Osteoblast (primary cell): ENCODE results near the gene NBPF11. TPM values are rescaled to one million over a fixed set of nuclear protein-coding genes. Genes with fewer than 3 reads are reported as not detected.
"Not testable (repeated sequence)": the region's sequence is repeated elsewhere in the genome, so short reads cannot be mapped to it uniquely, and the experiment has no call there.

Source experiments
- DNase-seq: peaks from one replicate; pipeline ENCODE4 v3.0.0; 2011; ENCODE audit warnings: low spot score, mixed read lengths; ENCODE audit not compliant: insufficient read length; ENCODE audit errors: missing footprints
- H2AFZ ChIP-seq: 2 replicates; pipeline ENCODE4 v1.6.0; 2011; ENCODE audit warnings: mild to moderate bottlenecking, low read length
- H3K27ac ChIP-seq: 2 replicates; pipeline ENCODE4 v1.5.1; 2011; ENCODE audit warnings: mild to moderate bottlenecking, low read depth, low read length, moderate library complexity
- H3K27me3 ChIP-seq: 2 replicates; pipeline ENCODE4 v1.6.0; 2012; ENCODE audit warnings: mild to moderate bottlenecking, control low read depth, inconsistent platforms, low read length, moderate library complexity; ENCODE audit not compliant: insufficient read depth
- H3K36me3 ChIP-seq: 2 replicates; pipeline ENCODE4 v1.5.1; 2011; ENCODE audit warnings: mild to moderate bottlenecking, low read length, control low read depth, moderate library complexity; ENCODE audit not compliant: insufficient read depth
- H3K4me1 ChIP-seq: 2 replicates; pipeline ENCODE4 v1.5.1; 2011; ENCODE audit warnings: mild to moderate bottlenecking, low read length, control low read depth, moderate library complexity; ENCODE audit not compliant: insufficient read depth
- H3K4me2 ChIP-seq: 2 replicates; pipeline ENCODE4 v1.6.0; 2011; ENCODE audit warnings: mild to moderate bottlenecking, low read length; ENCODE audit not compliant: insufficient read depth
- H3K4me3 ChIP-seq: fragments of 200-600 bp; sonication (generic); 3 replicates; pipeline ENCODE4 v1.5.1; 2012; ENCODE audit warnings: mild to moderate bottlenecking, low read length, inconsistent platforms; ENCODE audit not compliant: insufficient read depth
- H3K79me2 ChIP-seq: 2 replicates; pipeline ENCODE4 v1.6.0; 2012; ENCODE audit warnings: mild to moderate bottlenecking, low read length, control low read depth, inconsistent platforms; ENCODE audit not compliant: insufficient read depth
- H3K9me3 ChIP-seq: 2 replicates; pipeline ENCODE4 v1.5.1; 2011; ENCODE audit warnings: low read depth, low read length, control low read depth
- H4K20me1 ChIP-seq: 2 replicates; pipeline ENCODE4 v1.6.0; 2012; ENCODE audit warnings: mild to moderate bottlenecking, low read length, control low read depth; ENCODE audit not compliant: insufficient read depth
- total RNA-seq: library from RNA; depleted of rRNA; stranded (reverse); fragments of >200 nt; gene quantifications from 2 replicates; pipeline ENCODE4 v1.2.3, GENCODE V29; 2012
- TF ChIP-seq, protein P1 (sequence below): IDR thresholded peaks from 2 replicates; pipeline ENCODE4 v1.5.1; 2011; ENCODE audit warnings: mild to moderate bottlenecking, low read depth, low read length, moderate library complexity; ENCODE audit errors: extremely low read depth

Gene NBPF11
- total RNA-seq, 1 donor, result 6.9 TPM

- Histone ChIP-seq H2AFZ (no peak overlapping the region), H3K4me1 (no peaks in the 10 kb centered on the region), H3K27me3 (peaks cover 52% of the 10 kb centered on the region), H3K4me2 (no peak overlapping the region), H3K36me3 (no peaks in the 10 kb centered on the region), H3K9me3 (no peaks in the 10 kb centered on the region), H3K27ac (no peak overlapping the region), H3K4me3 (no peak overlapping the region), H3K79me2 (no peaks in the 10 kb centered on the region), H4K20me1 (no peaks in the 10 kb centered on the region)
- DNase-seq, result peak; percentile 30
- TF ChIP-seq, protein P1, sequence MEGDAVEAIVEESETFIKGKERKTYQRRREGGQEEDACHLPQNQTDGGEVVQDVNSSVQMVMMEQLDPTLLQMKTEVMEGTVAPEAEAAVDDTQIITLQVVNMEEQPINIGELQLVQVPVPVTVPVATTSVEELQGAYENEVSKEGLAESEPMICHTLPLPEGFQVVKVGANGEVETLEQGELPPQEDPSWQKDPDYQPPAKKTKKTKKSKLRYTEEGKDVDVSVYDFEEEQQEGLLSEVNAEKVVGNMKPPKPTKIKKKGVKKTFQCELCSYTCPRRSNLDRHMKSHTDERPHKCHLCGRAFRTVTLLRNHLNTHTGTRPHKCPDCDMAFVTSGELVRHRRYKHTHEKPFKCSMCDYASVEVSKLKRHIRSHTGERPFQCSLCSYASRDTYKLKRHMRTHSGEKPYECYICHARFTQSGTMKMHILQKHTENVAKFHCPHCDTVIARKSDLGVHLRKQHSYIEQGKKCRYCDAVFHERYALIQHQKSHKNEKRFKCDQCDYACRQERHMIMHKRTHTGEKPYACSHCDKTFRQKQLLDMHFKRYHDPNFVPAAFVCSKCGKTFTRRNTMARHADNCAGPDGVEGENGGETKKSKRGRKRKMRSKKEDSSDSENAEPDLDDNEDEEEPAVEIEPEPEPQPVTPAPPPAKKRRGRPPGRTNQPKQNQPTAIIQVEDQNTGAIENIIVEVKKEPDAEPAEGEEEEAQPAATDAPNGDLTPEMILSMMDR, result no peak
Observed at GRCh38 chr1:148160343-148161052, 8.4 kb upstream of the NBPF11 start.

DNA sequence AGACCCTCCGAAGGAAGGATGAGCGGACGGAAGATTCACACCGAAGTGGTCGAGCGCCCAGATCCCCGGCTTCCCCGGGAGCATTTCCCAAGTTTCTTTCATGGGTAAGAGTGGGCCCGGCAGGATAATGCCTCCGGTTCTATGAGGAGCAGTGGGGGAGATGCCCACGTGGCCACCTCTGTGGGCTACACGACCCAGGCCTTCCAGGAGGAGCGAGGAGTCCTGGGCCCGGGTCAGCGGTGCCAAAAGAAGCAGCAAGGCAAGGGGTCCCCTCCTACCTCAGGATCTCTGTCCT lies 7.9 kb upstream of the NBPF11 start:
- Histone ChIP-seq H3K4me2 (no peak overlapping the region), H3K9me3 (no peaks in the 10 kb centered on the region), H3K4me1 (no peaks in the 10 kb centered on the region), H3K79me2 (no peaks in the 10 kb centered on the region), H3K36me3 (no peaks in the 10 kb centered on the region), H3K4me3 (no peak overlapping the region), H3K27ac (no peak overlapping the region), H3K27me3 (peaks cover 52% of the 10 kb centered on the region), H4K20me1 (no peaks in the 10 kb centered on the region), H2AFZ (no peak overlapping the region)
- peak; percentile 68 for DNase-seq
- TF ChIP-seq, protein P1, result no peak

- no peaks in the 10 kb centered on the region for H4K20me1 ChIP-seq
- TF ChIP-seq, protein P1, result no peak
- no peaks in the 10 kb centered on the region for H3K9me3 ChIP-seq
- H3K4me3 ChIP-seq, result no peak overlapping the region
- H3K27ac ChIP-seq, result no peak overlapping the region
- H2AFZ ChIP-seq, result no peak overlapping the region
- H3K36me3 ChIP-seq, result no peaks in the 10 kb centered on the region
- no peaks in the 10 kb centered on the region for H3K4me1 ChIP-seq
- peaks cover 47% of the 10 kb centered on the region for H3K27me3 ChIP-seq
- H3K79me2 ChIP-seq, result no peaks in the 10 kb centered on the region
- peak; percentile 31 for DNase-seq
- H3K4me2 ChIP-seq, result no peak overlapping the region
Observed at GRCh38 chr1:148158341-148159003, 6.4 kb upstream of the NBPF11 start.

DNA sequence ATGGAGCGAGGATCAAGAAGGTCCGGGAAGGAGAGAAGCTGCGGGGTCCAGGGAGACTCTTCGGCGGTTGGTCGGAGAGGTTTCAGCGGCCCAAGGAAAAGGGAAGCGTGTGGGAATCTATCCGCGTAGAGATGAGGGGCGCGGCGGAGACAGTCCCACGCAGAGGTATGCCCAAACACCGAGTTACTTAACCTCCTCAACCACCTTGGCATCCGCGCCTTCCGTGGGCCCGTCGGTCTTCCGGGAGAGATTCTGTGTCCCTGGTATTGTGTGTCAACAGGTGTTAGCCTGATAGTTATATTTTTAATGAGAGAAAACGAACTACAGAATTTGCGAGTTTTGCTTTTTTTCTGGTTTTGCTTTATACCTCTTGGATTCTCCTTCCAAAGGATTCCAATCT lies 5.7 kb upstream of the NBPF11 start:
- not testable (repeated sequence) for H3K4me2 ChIP-seq, H2AFZ ChIP-seq, H3K79me2 ChIP-seq, DNase-seq, H3K4me3 ChIP-seq, H3K4me1 ChIP-seq, H3K27ac ChIP-seq, H3K36me3 ChIP-seq, H4K20me1 ChIP-seq, H3K9me3 ChIP-seq
- peaks cover 47% of the 10 kb centered on the region for H3K27me3 ChIP-seq

DNA sequence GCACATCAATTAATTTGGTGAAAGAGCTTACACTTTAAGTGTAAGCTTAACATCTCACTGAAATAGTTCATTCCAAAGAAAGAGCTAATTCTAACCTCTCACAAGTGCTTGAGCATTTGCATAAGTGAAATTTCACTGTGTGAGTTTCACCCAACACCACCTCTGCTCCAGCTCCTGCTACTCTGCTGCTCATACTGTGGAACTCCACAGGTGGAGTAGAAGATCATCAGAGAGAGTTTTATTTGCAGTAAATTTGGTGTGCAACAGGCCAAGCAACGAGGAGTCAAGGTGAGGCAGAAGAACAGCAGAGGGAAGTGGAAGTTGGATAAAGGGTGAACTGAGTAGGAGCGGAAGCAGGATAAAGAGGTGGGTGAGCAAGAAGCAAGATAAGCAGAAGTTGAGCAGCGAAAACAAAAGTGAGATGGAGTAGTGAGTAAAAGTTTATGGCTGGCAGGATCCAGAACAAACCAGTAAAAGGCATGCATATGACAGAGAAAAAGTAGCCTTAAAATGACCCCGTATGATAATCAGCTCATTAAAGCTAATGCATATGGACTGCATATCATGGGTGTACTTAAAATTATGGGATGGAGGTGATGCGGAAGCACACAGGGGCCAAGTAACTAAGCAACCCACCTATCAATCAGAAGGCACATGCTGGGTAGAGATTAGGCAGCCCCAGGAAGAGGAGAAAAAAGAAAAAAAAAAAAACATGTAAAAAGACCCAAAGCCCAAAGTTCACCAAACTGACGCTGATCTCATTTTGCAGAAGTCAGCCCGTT lies 3.6 kb upstream of the NBPF11 start:
- H3K36me3 ChIP-seq, DNase-seq, H3K79me2 ChIP-seq, H3K27ac ChIP-seq, H2AFZ ChIP-seq, H4K20me1 ChIP-seq, H3K4me2 ChIP-seq, H3K9me3 ChIP-seq, H3K4me1 ChIP-seq, H3K4me3 ChIP-seq: not testable (repeated sequence)
- peaks cover 27% of the 10 kb centered on the region for H3K27me3 ChIP-seq

DNA sequence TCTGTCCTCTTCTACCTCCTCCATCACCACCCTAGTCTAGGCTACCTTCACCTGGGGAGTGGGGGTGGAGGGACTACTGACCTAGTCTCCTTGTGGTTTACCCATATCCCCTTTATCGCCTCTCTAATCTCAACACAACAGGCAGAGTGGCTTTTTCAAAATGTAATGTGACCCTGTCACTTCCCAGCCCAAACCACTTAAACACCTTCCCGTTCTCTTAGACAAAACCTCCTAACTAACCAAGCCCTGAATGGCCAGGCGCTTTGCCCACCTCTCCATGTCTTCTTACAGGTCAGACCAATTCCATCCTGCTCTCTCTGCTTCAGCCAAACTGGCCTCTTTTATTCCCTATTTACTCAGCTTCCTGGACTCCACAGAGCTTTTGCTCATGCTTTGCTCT lies 714 bp upstream of the NBPF11 start:
- not testable (repeated sequence) for H2AFZ ChIP-seq, H3K4me2 ChIP-seq, H3K27me3 ChIP-seq, H3K9me3 ChIP-seq, H3K79me2 ChIP-seq, H3K36me3 ChIP-seq, H3K4me1 ChIP-seq, DNase-seq, H3K4me3 ChIP-seq, H4K20me1 ChIP-seq, H3K27ac ChIP-seq
